Head of caudate nucleus (tissue), 42 donors: Measurements from ENCODE around the gene LRRC8B.
"Not testable (repeated sequence)": the region's sequence is repeated elsewhere in the genome, so short reads cannot be mapped to it uniquely, and the experiment has no call there.

Experiments used
- DNase-seq, 42 donors: peaks; one replicate each; pipeline versions ENCODE4 v3.0.0 to v3.0.0-alpha.2; 2020 to 2021; ENCODE audit warnings: mixed read lengths in 7 of 42
- intact Hi-C: fragments of 100-400 bp; cut with DNase I; formaldehyde crosslinking; loops from one replicate; pipeline ENCODE4 v1.15.0; 2022

The LRRC8B gene

DNA sequence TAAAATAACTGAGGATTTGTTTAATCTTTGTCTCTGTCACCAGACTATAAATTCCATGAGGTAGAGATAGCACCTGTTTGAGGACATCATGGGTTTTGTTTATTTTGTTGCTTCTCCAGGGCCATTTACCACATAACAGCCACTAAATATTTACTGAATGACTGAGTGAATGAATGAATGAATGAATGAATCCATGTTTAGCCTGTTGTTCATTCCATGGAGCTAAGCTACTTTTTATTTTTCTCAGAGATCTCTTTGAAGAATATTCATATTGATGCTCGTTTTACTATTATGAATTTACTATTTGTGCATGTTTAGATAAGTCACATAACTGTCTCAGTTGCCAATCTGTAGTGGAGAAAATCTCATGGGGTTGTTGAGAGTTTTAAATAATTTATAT lies 17.7 kb downstream of the LRRC8B start:
- no peak for DNase-seq
- intact Hi-C loops: no loop called here

DNA sequence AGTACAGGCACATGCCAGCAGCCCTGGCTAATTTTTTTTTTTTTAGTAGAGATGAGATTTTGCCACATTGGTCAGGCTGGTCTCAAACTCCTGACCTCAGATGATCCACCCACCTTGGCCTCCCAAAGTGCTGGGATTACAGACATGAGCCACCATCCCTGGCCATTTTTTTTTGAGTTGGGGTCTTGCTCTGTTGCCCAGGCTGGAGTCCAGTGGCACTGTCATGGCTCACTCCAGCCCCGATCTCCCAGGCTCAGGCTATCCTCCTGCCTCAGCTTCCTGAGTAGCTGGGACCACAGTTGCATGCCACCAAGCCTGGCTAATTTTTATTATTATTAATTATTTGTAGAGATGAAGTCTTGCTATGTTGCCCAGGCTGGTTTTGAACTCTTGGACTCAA lies 19.0 kb downstream of the LRRC8B start:
- DNase-seq, intact Hi-C loops: not testable (repeated sequence)

DNA sequence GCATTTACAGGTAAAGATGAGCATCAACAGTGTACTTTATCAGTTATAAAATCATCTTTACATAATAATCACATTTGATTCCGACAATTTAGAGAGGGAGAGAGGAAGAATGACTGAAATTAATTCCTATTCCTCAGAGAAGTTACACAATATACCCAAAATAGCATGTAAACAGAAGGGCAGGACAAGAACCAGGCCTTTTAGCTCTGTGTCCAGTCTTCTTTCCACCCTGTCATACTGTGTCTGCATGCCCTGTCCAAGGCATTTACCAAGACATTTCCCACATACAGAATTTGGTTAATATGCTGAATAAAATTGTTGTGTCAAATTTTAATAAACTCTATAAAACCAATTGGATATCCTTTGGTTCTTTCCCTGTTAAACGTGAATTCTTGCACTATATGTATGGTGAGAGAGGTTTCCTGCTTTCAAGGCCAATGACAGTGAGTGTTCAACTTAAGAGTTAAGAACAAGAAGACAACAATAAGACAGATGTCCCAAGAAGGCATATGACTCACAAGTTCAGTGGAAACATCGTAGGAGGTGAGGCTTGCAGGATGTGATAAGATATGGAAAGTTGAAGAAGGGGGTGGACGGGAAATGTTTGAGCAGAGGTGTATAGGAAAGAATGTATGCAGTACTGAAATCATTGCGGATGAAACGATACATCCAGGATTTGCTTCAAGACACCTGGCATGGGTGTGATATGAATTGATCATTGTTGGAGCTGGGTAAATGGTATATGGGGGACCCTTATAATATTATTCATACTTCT lies 20.8 kb downstream of the LRRC8B start:
- intact Hi-C loops: no loop called here
- DNase-seq: peak in 15 of 42 donors; percentile 22 to 78 (median 56)

DNA sequence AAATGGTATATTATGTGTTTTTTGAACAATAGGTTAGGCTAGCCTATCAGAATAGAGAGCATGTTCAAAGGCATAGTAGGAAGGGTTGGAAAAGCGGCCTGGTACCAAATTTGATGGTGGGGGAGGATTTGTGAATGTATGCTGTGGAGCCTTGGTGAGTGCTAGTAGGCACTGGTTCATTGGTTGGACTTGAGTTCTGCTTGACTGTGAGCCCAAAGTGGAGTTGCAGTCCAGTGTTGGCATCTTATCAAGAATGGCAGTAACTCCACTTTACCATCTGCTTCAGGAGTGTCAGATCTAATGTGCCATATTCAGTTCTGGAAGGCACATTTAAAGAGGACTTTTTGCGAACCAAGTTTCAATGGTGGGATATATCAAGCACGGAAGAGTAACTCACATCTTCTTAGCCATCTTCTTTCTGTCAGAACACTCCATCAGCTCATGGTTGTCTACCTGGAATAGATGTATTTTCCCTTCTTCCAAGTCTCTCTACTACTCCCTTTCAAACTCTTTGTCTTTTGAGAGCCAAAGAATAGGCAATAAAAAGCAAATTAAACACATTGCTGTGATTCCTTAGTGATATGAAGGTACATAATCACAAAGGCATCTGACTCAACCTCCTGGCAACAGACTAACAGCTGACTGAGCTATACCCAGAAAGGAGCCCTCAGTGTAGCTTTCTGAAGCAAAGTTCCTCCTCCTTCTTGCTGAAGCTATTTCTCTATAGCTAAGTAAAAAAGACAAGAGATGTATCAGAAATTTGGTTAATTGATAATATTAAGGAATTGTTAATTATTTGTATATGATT lies 21.7 kb downstream of the LRRC8B start:
- no peak for DNase-seq
- intact Hi-C loops: no loop called here

DNA sequence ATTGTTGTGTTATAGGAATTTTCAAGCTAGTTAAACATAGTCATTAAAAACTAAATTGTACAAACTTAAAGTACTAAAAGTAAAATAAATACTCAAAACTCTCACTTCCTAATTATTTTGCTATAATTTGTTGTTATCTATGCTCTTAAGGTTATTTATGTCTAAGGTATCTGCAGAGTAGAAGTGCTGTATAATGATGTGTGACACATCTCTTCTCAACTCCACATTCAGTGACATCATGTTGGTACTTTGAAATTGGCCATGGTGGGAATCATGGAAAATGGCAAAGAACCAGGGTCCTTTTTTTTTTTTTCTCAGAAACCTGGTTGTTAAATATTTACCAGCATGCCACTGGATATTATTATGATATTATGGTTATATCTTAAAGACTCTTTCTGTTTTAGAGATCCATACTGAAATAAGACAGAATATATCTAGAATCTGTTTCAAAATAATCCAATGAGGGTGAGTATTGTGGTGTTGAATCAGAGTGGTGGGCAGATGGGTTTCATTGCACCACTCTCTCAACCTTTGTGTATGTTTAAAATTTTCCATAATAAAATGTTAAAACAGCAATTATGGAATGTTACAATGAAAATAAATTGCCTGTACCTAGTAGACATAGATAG lies 22.4 kb downstream of the LRRC8B start:
- no peak for DNase-seq
- intact Hi-C loops: no loop called here

DNA sequence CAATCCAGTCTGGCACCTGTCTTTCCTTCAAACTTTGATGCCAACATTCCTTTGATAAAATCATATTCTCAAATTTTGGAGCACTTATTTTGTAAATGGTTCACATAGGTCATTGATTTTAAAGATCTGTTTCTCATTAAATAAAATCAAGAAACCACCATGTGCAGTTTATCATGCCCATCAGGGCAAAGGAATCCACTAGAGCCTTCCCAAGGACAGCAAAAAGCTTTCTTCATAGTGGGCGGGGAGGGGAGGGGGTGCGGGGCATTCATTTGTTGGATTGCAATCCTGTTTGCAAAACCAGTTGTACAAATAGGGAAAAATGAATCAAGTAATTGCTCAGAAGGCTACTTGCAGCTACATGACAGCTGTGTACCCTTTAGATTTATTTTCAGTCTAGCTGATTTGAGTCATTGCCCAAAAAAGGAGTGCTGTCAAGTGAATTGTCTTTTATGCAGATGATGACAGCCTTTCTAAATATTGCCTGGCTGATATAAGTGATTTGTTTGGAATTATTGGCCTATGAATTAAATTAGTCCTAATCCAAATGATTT lies 23.0 kb downstream of the LRRC8B start:
- intact Hi-C loops: no loop called here

DNA sequence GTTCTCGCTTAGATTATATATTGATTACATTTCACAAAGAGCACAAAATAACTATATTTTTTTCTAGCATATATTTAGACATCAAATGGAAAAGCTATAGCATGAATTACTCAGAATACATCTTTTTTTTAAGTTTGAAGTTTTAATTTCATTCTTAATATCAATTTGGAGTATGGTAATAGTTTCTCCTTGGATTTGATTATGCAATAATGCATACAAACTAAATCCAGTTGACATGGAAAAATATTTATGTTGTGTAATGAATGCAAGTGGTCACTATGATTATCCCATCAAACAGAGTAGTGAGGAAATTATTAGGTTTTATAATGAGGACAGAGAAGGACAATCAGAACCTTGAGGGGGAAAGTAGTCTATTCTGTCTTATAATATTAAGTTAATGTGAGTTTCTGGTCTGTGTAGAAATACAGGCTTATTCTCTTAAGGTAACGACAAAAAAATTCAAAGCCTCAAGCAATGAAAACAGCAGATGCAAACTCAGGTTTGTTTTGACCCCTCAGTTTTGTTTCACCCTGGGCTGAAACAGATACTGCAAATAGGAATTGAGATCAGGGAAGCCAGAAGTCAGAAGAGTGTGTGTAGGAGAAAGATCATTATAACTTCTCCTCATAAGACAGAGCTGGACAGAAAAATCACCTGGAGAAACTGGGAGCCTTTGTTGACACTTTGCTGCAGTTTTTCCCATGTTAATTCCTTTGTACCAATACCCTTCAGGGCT lies 23.7 kb downstream of the LRRC8B start:
- intact Hi-C loops: no loop called here
- no peak for DNase-seq

More for the DNA sequence above, 23.0 kb downstream of the LRRC8B start:
- DNase-seq: peak in 5 of 42 donors; percentile 14 to 66 (median 31)

DNA sequence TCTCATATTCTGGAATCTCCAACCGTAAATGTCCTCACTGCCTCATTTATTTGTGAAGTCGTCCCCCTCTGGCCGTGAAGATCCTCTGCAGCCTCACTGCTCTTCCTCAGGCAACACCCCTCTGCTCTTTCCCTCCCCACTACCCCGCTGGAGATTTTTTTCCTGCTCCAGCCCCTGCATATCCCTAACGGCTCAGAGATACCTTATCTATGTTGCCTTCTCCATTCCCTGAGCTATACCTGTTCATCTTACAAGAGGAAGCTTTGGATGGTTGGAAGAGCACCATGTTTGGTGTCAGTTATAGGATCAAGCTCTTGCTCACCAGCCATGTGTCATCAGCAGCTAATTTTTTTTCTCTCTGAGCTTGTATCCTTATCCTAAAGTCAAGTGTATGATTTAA lies 26.4 kb downstream of the LRRC8B start:
- intact Hi-C loops: no loop called here
- DNase-seq: no peak

DNA sequence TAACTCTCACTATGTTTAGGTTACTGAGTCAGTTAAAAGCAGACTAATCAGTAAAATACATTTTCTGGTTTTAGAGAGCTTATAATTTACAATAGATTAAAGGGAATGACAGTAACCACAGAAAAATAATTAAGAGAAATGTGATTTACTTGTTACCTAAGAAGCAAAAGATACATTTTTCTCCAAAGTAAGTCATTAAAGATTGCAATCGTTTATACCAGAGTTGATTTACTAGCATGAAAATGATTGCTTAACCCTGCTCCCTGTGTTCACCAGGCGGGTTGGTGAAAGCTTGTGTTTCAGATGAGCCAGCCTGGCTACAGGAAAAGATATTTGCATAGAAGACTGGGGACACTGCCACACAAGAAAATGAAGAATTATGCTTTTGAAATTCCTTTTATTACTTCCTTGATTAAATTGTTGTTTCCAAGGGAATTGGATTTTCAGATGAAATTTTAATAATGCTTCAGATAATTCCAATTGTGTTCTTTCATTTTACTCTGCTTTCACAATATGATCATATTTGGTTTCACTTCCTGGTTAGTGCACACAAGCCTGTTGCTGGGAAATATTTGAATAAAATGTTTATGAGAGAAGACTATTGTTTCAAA lies 27.9 kb downstream of the LRRC8B start:
- intact Hi-C loops: no loop called here

DNA sequence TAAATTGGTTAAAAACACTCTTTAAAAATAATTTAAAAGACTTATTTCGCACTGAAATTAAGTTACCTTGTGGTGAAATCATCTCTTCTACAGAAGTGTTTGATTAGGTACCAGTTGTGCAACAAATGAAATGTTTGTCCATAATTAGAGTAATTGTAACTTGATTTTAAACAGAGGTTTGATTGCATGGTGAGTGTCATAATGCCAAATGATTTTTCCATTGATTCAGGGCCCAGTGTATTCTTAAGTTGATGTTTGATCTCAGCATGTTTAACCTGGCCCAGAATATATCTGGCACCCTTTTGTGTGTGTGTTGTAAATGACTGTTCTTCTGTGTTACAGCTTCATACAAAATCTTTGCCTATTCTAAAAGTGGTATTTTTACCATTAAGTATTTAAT lies 28.5 kb downstream of the LRRC8B start:
- intact Hi-C loops: no loop called here
- no peak for DNase-seq

More for the DNA sequence above, 27.9 kb downstream of the LRRC8B start:
- peak in 3 of 42 donors; percentile 16 to 35 (median 30) for DNase-seq

DNA sequence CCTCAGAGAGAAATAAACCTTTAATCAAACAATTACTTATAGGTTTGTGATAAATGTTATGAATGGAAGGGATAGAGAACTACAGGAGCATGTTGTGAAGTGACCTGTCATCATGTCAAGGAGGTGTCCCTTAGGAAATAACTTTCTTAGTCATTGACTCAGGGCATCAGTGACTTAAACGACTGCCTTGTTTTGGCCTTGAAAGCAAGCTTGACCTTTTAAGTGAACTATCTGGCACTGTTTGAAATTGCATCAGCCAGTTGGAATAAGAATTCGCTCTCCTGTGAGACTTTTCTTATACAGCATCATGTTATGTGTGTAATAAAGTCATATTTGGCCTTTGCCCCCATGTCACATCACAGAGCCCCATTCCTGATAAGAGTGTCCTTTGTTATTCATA lies 30.9 kb downstream of the LRRC8B start:
- intact Hi-C loops: no loop called here
- DNase-seq: no peak

DNA sequence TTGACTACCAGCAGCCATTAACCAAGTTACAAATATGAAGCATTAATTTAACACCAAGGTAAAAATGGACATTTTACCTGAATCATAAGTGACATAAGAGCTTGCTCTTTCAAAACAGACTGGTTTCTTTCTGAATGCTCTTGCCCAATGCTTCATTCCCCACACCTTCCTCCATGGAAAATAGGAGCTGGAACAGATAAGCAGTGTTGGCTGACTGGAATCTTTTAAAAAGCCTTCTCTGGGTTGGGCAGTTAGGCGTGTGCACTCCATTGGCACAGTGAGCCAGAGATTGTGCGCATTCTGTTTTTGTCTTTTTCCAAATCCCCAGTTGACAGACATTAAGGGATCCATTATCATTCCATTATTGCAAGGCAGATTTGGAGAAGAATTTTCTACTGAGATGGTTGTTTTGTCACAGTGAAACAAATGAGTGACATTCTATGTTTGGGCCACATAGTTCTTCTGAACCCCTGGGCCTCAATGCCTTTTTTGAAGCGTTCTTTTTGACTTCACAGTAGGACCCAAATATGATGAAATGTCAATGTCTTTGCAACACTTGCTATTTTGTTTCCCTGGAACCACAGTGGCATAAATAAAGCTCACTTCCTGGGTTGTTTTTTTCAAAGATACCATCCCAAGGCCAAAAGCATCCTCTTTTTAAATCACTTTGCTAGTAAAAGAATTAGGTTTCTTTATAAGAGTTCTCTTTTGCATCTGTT lies 32.3 kb downstream of the LRRC8B start:
- intact Hi-C loops: no loop called here
- DNase-seq: no peak

DNA sequence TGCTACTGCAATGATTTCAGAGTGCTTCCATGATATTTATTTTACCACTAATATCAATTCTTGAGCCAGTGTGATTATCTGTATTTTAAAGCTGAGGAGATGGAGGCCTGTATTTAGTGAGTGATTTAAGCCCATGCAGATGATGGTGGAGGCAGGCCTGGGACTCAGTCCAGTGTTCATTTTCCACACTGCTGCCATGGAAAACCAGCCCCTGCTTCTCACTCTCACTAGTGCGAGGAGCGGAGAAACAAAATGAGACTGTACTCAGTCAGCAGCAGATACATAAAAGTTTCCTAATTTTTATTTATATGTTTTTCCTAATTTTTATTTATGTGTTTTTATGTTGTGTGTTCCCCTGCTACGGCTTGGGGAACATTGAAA lies 32.8 kb downstream of the LRRC8B start:
- intact Hi-C loops: no loop called here
- DNase-seq: peak in 7 of 42 donors; percentile 11 to 49 (median 20)

DNA sequence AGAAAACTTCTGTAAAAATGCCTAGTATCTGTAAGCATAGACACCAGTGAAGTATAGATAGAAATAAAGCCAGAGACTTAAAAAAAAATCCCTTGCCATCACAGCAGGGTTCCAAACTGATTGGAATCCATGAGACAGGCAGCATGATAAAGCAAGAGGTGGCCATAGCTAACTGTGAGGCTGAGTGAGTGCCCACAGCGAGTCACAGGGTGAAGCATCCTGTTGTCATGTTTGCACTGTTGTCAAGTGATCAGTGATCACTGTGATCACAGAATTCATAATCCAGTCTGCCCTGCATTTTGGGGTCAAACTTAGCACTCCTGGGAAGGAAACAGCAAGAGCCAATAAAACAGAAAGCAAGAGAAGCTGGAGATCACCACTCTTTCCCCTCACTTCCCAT lies 33.3 kb downstream of the LRRC8B start:
- intact Hi-C loops: no loop called here
- DNase-seq: no peak

DNA sequence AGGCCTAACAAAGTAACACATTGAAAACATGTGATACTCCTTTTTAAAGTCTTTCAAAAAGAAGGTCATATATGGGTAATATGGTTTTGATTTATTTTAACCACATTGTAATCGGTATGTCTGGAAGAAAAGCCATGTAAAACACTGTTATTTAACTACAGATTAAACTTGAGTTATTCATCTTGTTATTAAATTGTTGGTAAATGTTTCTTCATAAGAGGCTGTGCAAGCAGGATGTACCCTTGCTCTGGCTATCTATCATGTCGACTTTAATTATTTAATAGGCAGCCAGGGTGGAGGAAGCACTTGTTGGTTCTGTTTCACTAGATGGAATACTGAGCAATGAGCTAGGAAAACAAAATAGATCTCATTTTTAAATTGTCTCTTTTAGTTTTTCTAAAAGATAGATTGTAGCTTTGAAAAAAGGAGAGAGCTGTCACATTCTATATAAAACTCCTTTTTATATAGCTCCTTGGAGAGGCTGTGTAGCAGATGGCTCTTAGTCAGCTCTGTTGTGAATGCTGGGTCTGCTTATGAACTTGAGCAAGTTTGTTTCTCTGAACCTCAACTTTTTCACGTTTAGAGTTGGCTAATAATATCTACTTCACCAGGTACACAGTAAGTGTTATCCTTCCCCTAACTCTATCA lies 39.5 kb downstream of the LRRC8B start:
- no peak for DNase-seq
- intact Hi-C loops: no loop called here

DNA sequence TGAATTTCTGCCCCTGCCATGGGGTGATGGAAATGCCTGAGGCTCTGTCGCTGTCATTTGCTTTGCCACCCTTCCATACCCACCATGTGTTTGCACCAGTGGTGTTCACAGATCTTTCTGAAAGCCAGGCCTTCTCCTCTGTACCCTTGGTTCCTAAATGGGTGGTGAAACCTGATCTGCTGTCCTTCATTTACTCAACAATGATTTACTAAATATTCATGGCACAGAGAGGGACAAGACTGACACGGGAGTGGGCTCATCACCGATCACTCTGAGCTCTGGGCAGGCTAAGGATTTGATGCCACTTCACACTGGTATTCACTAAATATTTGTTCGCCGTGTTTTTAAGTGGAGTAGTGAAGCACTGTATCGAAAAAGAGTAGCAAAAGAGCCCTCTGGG lies 40.9 kb downstream of the LRRC8B start:
- DNase-seq: no peak
- intact Hi-C loops: no loop called here

DNA sequence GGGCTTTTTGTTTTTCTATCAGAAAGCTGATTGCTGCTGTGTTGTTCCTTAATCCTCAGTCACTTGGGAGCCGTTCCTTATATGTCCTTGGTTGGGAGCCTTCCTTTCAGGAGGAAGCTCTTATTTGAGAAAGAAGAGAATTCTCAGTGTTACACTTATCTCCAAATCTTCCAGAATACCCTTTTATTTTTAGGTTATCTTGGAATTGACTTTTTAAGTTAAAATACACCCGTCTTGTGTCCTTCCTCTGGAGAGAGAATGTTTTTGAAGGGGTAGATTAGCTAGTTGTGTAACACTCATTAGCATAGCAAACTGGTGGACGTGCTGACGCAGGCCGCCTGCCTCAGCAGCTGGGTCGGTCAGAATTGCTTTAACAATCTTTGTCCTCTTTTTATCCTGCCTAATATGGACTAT lies 42.1 kb downstream of the LRRC8B start:
- peak in 39 of 42 donors; percentile 23 to 81 (median 57) for DNase-seq
- intact Hi-C loops: no loop called here
